Body of pancreas (tissue), 4 donors: Measurements from ENCODE around the gene ING3.

Experiments used
- POLR2A ChIP-seq, 3 donors: fragments of 450-650 bp; IDR thresholded peaks; one replicate each; pipeline ENCODE4 v1.6.1; 2016; ENCODE audit warnings: antibody characterized with exemption in 3 of 3, mild to moderate bottlenecking in 2 of 3
- TF ChIP-seq, protein P1 (sequence below), 7 experiments: fragments of 450-650 bp in 4 of 7; fragments of 200-600 bp in 3 of 7; sonication (generic) in 3 of 7; IDR thresholded peaks; one replicate each; pipeline ENCODE4 v1.5.1; 2016 to 2019; ENCODE audit warnings: antibody characterized with exemption in 7 of 7

- TF ChIP-seq, protein P1, sequence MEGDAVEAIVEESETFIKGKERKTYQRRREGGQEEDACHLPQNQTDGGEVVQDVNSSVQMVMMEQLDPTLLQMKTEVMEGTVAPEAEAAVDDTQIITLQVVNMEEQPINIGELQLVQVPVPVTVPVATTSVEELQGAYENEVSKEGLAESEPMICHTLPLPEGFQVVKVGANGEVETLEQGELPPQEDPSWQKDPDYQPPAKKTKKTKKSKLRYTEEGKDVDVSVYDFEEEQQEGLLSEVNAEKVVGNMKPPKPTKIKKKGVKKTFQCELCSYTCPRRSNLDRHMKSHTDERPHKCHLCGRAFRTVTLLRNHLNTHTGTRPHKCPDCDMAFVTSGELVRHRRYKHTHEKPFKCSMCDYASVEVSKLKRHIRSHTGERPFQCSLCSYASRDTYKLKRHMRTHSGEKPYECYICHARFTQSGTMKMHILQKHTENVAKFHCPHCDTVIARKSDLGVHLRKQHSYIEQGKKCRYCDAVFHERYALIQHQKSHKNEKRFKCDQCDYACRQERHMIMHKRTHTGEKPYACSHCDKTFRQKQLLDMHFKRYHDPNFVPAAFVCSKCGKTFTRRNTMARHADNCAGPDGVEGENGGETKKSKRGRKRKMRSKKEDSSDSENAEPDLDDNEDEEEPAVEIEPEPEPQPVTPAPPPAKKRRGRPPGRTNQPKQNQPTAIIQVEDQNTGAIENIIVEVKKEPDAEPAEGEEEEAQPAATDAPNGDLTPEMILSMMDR (IDR thresholded peaks at IDR 0.05): no peak
- no peak for TF ChIP-seq POLR2A (IDR thresholded peaks at IDR 0.05)
Observed at GRCh38 chr7:121012170-121012874, 61.7 kb downstream of the ING3 start.
